Measurements from ENCODE around the gene PRODH.

DNA sequence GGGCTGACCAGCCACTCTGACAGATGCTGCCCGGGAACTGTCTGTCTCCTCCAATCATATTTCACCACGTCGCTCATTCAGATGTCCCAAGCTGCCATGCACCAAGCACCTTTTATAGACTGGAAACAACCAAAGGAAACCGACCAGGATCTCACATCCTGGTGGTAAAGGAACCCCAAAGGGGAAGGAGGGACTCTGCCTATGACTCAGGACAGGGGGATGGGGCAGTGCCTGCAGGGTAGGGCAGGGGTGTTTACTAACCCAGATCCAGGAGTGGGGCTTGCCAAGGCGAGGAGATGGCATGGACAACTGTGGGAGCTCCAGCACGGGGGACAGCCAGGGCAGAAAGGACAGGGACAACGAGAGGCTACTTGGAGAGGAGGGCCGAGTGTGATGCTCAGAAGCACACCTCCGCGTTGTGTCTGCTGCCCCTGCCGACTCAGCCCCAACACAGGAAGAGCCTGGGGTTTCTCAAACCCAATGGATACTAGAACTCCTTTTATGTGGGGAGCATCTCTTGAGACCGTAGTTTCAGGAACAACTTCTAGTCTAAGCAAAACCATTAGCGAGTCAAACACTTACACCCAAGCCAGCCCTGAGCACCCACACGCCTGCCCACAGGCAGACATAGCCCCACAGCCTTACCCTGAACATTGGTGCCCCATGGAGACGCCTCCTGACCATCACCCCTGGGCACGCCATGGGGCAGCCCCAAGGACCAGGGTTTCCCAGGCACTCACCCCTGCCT is 4.0 kb downstream of the PRODH start:
- TF ChIP-seq, protein P1, sequence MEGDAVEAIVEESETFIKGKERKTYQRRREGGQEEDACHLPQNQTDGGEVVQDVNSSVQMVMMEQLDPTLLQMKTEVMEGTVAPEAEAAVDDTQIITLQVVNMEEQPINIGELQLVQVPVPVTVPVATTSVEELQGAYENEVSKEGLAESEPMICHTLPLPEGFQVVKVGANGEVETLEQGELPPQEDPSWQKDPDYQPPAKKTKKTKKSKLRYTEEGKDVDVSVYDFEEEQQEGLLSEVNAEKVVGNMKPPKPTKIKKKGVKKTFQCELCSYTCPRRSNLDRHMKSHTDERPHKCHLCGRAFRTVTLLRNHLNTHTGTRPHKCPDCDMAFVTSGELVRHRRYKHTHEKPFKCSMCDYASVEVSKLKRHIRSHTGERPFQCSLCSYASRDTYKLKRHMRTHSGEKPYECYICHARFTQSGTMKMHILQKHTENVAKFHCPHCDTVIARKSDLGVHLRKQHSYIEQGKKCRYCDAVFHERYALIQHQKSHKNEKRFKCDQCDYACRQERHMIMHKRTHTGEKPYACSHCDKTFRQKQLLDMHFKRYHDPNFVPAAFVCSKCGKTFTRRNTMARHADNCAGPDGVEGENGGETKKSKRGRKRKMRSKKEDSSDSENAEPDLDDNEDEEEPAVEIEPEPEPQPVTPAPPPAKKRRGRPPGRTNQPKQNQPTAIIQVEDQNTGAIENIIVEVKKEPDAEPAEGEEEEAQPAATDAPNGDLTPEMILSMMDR (IDR thresholded peaks at IDR 0.05) = no peak
- TF ChIP-seq EP300 (IDR thresholded peaks at IDR 0.05) = no peak
- TF ChIP-seq POLR2A (IDR thresholded peaks at IDR 0.05) = no peak

Data from tibial nerve (tissue), 4 donors.